ENCODE results near the gene C1orf159.

The C1orf159 gene

DNA sequence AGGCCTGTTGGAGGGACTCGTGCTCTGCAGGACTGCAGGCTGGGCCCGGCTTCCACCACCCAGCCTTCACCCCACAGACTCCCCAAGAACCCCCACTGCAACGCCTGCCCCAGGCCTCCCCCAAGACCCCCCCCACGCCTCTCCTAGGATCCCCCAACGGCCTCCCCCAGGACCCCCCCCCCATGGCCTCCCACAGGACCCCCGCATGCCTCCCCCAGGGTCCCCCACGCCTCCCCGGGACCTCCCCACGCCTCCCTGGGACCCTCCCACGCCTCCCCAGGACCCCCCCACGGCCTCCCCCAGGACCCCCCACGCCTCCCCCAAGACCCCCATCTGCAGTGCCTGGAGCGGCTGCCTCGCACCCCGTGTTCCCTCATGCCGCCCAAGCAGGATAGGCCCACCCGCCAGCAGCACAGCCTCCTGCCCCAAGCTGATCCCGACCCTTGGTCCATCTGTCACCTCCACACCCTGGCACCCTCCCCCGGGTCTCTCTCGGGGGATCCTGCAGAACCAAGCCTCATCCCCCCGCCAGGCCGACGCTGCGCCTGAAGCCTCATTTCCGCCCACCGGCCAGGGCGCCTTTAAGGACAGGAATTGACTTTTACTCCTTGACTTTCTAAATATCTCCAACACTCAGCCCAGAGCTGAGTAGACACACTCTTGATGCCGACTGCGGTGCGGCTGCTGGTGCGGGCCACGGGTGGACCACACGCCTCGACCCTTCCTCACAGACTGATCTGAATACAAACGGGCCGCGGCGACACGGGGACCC lies 27.7 kb downstream of the C1orf159 start:
- TF ChIP-seq EP300 (IDR thresholded peaks at IDR 0.05; ENCODE audit: borderline replicate concordance) (no peak), EGR1 (IDR thresholded peaks at IDR 0.05) (no peak), TEAD4 (IDR thresholded peaks at IDR 0.05) (no peak), FOXM1 (IDR thresholded peaks at IDR 0.05; ENCODE audit: borderline replicate concordance, low read depth) (no peak), CEBPB (IDR thresholded peaks at IDR 0.05) (no peak), ZBTB7A (IDR thresholded peaks at IDR 0.05; ENCODE audit: low read depth) (no peak), YY1 (IDR thresholded peaks at IDR 0.05; ENCODE audit: low read depth) (no peak), RAD21 (IDR thresholded peaks at IDR 0.05; ENCODE audit: low read depth) (no peak), CREB1 (IDR thresholded peaks at IDR 0.05; ENCODE audit: low read depth) (no peak), TCF12 (IDR thresholded peaks at IDR 0.05; ENCODE audit: low read depth) (no peak), NFIC (IDR thresholded peaks at IDR 0.05) (no peak), TAF1 (IDR thresholded peaks at IDR 0.05; ENCODE audit: low read depth) (no peak)
- TF ChIP-seq, protein P1, sequence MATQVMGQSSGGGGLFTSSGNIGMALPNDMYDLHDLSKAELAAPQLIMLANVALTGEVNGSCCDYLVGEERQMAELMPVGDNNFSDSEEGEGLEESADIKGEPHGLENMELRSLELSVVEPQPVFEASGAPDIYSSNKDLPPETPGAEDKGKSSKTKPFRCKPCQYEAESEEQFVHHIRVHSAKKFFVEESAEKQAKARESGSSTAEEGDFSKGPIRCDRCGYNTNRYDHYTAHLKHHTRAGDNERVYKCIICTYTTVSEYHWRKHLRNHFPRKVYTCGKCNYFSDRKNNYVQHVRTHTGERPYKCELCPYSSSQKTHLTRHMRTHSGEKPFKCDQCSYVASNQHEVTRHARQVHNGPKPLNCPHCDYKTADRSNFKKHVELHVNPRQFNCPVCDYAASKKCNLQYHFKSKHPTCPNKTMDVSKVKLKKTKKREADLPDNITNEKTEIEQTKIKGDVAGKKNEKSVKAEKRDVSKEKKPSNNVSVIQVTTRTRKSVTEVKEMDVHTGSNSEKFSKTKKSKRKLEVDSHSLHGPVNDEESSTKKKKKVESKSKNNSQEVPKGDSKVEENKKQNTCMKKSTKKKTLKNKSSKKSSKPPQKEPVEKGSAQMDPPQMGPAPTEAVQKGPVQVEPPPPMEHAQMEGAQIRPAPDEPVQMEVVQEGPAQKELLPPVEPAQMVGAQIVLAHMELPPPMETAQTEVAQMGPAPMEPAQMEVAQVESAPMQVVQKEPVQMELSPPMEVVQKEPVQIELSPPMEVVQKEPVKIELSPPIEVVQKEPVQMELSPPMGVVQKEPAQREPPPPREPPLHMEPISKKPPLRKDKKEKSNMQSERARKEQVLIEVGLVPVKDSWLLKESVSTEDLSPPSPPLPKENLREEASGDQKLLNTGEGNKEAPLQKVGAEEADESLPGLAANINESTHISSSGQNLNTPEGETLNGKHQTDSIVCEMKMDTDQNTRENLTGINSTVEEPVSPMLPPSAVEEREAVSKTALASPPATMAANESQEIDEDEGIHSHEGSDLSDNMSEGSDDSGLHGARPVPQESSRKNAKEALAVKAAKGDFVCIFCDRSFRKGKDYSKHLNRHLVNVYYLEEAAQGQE (IDR thresholded peaks at IDR 0.05; ENCODE audit: low read depth): no peak
- TF ChIP-seq, protein P2, sequence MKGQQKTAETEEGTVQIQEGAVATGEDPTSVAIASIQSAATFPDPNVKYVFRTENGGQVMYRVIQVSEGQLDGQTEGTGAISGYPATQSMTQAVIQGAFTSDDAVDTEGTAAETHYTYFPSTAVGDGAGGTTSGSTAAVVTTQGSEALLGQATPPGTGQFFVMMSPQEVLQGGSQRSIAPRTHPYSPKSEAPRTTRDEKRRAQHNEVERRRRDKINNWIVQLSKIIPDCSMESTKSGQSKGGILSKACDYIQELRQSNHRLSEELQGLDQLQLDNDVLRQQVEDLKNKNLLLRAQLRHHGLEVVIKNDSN (IDR thresholded peaks at IDR 0.05): no peak
- TF ChIP-seq, protein P3, sequence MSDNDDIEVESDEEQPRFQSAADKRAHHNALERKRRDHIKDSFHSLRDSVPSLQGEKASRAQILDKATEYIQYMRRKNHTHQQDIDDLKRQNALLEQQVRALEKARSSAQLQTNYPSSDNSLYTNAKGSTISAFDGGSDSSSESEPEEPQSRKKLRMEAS (IDR thresholded peaks at IDR 0.05): no peak

DNA sequence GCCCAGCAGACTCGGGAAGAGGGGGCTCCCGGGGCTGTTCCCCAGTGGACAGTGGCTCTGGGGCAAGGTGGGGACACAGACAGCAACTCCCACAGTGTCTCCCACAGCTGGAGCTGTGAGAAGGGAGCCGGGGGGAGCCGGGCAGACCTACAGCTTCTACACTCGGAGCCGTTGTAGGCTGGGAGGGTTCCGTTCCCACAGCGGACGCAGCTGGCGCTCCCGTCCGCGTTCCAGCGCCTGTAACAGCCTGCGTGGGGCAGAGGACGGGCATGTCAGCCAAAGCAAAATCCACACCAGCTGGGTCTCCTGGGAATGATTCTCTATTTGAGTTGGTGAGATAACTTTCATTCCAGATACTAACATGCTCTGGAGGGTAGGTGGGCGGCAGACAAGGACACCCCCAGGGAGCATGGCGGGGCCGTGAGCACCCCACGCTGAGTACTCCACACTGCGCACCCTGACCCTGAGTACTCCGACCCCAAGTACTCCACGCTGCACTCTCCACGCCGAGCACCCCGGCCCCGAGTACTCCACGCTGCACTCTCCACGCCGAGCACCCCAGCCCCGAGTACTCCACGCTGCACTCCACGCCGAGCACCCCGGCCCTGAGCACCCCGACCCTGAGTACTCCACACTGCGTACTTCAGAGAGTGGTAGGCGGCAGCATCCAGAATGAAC lies 28.4 kb downstream of the C1orf159 start:
- no peak for TF ChIP-seq EGR1 (IDR thresholded peaks at IDR 0.05)
- TF ChIP-seq EP300 (IDR thresholded peaks at IDR 0.05; ENCODE audit: borderline replicate concordance): no peak
- TF ChIP-seq RAD21 (IDR thresholded peaks at IDR 0.05; ENCODE audit: low read depth): no peak
- TF ChIP-seq YY1 (IDR thresholded peaks at IDR 0.05; ENCODE audit: low read depth): no peak
- TF ChIP-seq TCF12 (IDR thresholded peaks at IDR 0.05; ENCODE audit: low read depth): no peak
- TF ChIP-seq, protein P3 (IDR thresholded peaks at IDR 0.05): no peak
- no peak for TF ChIP-seq TAF1 (IDR thresholded peaks at IDR 0.05; ENCODE audit: low read depth)
- no peak for TF ChIP-seq CREB1 (IDR thresholded peaks at IDR 0.05; ENCODE audit: low read depth)
- no peak for TF ChIP-seq TEAD4 (IDR thresholded peaks at IDR 0.05)
- TF ChIP-seq, protein P2 (IDR thresholded peaks at IDR 0.05): no peak
- TF ChIP-seq ZBTB7A (IDR thresholded peaks at IDR 0.05; ENCODE audit: low read depth): no peak
- no peak for TF ChIP-seq FOXM1 (IDR thresholded peaks at IDR 0.05; ENCODE audit: borderline replicate concordance, low read depth)
- no peak for TF ChIP-seq CEBPB (IDR thresholded peaks at IDR 0.05)
- no peak for TF ChIP-seq NFIC (IDR thresholded peaks at IDR 0.05)
- TF ChIP-seq, protein P1 (IDR thresholded peaks at IDR 0.05; ENCODE audit: low read depth): no peak

DNA sequence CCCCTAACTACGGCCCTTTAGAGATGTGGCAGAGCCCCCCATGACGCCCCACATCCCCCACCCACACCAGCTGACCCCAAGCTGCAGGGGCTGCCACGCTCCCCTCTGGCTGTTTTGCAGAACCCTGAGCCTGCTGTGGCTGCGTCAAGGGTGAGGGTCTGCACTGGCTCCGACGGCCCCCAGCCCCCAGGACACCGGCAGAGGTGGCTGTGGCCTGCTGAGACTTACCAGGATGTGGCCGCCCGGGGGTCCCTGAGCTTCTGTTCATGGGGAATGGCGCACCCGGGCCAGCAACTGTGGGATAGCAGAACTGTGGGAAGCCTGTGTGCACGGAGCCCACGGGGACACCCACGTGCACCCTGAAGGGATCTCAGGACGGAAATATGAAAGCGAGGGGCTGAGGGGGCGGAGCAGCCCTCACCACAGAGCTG lies 29.0 kb downstream of the C1orf159 start:
- TF ChIP-seq FOXM1 (IDR thresholded peaks at IDR 0.05; ENCODE audit: borderline replicate concordance, low read depth): no peak

DNA sequence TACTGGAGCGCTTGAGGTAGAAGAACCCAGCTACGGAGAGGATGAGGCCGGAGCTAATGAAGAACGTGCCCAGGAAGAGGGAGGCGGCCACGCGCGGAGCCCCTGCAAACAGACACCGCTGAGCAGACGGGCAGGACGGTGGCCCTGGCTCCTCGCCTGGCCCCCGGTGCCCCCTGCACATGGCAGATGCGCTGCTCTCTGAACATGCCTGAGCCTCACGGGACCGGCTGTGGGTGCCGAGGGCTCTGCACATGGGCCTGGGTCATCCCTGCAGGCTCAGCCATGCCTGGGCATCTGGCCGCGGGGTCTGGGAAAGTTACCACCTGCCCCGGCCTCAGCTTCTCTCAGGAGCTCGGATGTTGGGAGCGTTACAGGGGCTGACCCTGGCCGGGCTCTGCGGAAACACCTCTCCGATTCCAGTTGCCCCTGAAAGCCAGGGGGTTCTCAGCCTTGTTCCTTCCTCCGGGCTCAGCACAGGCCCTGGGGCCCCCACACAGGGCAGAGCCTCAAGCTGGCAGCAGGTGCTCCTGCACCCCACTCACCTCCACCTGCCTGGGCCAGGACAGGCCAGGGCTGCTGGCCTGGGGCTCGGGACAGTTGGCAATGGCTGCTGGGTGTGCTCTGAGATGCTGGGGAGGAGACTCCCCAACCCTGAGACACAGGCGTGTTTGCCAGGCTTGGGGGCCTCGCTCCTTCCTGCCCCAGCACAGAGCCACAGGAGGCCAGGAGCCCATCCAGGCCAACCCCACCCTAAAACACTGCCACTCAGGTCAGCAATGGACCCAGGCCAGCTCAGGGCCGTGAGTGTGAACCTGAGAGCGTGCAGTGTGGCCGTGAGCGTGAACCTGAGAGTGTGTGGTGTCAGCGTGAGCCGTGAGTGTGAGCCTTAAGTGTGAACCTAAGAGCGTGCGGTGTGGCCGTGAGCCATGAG lies 29.7 kb downstream of the C1orf159 start:
- no peak for TF ChIP-seq ZBTB7A (IDR thresholded peaks at IDR 0.05; ENCODE audit: low read depth)
- TF ChIP-seq TAF1 (IDR thresholded peaks at IDR 0.05; ENCODE audit: low read depth): no peak
- no peak for TF ChIP-seq NFIC (IDR thresholded peaks at IDR 0.05)
- no peak for TF ChIP-seq EGR1 (IDR thresholded peaks at IDR 0.05)
- TF ChIP-seq, protein P3 (IDR thresholded peaks at IDR 0.05): no peak
- TF ChIP-seq, protein P2 (IDR thresholded peaks at IDR 0.05): no peak
- no peak for TF ChIP-seq CREB1 (IDR thresholded peaks at IDR 0.05; ENCODE audit: low read depth)
- no peak for TF ChIP-seq FOXM1 (IDR thresholded peaks at IDR 0.05; ENCODE audit: borderline replicate concordance, low read depth)

Measured in Ishikawa (cell line).